Activated naive CD4-positive, alpha-beta T cell treated with anti-CD3 and anti-CD28 coated beads, Interleukin-2, amount 50 U/mL, for 24 hours (primary cell): ENCODE measurements around the gene HAT1.
"Not testable (repeated sequence)": the region's sequence is repeated elsewhere in the genome, so short reads cannot be mapped to it uniquely, and the experiment has no call there.

Source experiments
- H3K27ac Mint-ChIP-seq: one replicate; pipeline ENCODE4 v1.8.0; 2021; ENCODE audit warnings: mild to moderate bottlenecking, mixed read lengths
- H3K27me3 Mint-ChIP-seq: one replicate; pipeline ENCODE4 v1.8.0; 2021; ENCODE audit warnings: mixed read lengths
- H3K36me3 Mint-ChIP-seq: one replicate; pipeline ENCODE4 v1.8.0; 2021; ENCODE audit warnings: mixed read lengths
- H3K4me1 Mint-ChIP-seq: one replicate; pipeline ENCODE4 v1.8.0; 2021; ENCODE audit warnings: mixed read lengths
- H3K4me3 Mint-ChIP-seq: one replicate; pipeline ENCODE4 v1.8.0; 2021; ENCODE audit warnings: mild to moderate bottlenecking, mixed read lengths
- H3K9me3 Mint-ChIP-seq: one replicate; pipeline ENCODE4 v1.8.0; 2021; ENCODE audit warnings: mixed read lengths

The HAT1 gene

DNA sequence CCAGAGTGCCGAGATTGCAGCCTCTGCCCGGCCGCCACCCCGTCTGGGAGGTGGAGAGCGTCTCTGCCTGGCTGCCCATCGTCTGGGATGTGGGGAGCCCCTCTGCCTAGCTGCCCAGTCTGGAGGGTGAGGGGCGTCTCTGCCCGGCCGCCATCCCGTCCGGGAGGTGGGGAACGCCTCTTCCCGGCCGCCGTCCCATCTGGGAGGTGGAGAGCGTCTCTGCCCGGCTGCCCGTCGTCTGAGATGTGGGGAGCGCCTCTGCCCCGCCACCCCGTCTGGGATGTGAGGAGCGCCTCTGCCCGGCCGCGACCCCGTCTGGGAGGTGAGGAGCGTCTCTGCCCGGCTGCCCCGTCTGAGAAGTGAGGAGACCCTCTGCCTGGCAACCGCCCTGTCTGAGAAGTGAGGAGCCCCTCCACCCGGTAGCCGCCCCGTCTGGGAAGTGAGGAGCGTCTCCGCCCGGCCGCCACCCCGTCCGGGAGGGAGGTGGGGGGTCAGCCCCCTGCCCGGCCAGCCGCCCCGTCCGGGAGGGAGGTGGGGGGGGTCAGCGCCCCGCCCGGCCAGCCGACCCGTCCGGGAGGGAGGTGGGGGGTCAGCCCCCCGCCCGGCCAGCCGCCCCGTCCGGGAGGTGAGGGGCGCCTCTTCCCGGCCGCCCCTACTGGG, 22.5 kb upstream of the HAT1 start:
- not testable (repeated sequence) for H3K9me3 Mint-ChIP-seq, H3K4me1 Mint-ChIP-seq, H3K4me3 Mint-ChIP-seq, H3K27me3 Mint-ChIP-seq, H3K27ac Mint-ChIP-seq, H3K36me3 Mint-ChIP-seq

DNA sequence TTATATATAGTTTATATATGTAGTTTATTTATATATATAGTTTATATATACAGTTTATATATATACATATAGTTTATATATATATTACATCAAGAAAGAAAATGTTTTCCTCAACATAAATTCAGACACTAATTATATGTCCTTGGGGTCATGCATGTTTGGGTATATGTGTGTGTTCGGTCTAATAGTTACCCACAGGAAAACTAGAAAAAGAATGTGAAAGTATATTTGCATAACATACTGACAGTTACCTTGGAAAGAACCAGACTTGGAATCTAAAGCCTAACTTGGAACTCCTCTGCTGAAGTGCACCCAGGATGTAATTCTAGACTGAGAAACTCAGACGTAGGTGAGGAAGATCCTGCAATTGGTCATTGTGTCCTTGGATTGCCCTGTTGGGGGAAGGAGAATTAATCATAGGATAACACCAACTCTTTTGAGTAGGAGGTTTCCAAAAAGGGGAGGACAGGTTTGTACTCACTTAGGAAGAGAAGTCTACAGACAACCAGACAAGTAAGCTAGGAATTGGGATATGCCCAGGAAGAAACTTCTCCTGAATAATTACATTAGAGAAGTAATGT, 19.3 kb upstream of the HAT1 start:
- Mint-ChIP-seq H3K4me1 (no peaks in the 10 kb centered on the region), H3K9me3 (no peaks in the 10 kb centered on the region), H3K27me3 (peaks cover 1% of the 10 kb centered on the region), H3K4me3 (no peak overlapping the region), H3K27ac (no peak overlapping the region), H3K36me3 (peaks cover 1% of the 10 kb centered on the region)

DNA sequence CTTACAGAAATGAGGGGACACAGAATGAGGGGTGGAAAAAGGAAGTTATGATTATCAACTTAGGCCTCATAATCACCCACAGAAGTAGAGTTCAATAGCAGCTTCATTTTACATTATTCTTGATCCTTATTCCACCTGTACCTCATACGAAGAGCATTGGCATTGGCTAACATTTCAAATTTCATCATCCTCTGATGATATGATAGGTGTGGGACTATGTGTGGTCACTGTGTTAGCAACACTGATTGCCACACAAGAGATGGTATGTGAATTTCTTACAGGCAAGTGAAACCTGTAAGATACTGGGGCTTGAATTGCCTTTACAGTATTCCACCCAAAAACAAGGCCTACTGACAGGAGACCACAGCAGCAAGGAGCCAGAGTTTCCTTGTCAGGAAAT, 14.0 kb upstream of the HAT1 start:
- Mint-ChIP-seq H3K27me3 (peaks cover 1% of the 10 kb centered on the region), H3K36me3 (peaks cover 1% of the 10 kb centered on the region), H3K27ac (no peak overlapping the region), H3K9me3 (no peaks in the 10 kb centered on the region), H3K4me1 (no peaks in the 10 kb centered on the region), H3K4me3 (no peak overlapping the region)

DNA sequence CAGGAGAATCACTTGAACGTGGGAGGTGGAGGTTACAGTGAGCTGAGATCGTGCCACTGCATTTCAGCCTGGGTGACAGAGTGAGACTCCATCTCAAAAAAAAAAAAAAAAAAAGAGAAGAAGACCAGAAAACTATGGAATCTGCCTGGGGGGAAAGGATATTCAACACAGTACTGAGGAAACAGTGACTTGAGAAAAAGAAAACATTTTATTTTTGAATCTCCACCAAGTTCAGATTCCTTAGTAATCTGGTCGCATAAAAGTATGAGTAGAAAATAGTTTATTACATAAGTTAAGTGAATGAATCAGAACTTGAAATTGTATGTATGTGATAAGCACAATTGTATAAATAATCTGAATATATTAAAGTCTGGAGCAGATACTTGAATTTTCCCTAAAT, 13.0 kb upstream of the HAT1 start:
- H3K4me1 Mint-ChIP-seq, result no peaks in the 10 kb centered on the region
- H3K27ac Mint-ChIP-seq, result no peak overlapping the region
- no peak overlapping the region for H3K4me3 Mint-ChIP-seq
- H3K27me3 Mint-ChIP-seq, result peaks cover 1% of the 10 kb centered on the region
- no peaks in the 10 kb centered on the region for H3K9me3 Mint-ChIP-seq
- H3K36me3 Mint-ChIP-seq, result peaks cover 1% of the 10 kb centered on the region

DNA sequence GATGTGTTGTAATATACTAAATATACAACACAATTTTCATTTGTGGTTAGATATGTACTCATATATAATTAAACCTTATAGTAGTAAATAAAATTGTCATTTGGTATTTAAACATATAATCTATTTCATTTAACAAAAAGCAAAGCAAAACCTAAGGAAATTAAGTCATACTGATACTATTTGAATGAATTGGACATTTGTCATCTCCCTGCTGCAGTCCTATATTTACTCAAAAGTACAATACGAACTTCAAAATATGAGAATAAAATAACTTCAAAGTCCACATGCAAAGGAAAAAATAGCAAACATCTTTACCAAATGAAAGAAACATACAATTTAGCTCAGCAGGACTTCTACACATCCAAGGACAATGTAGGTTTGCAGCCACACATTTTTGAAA, 11.8 kb upstream of the HAT1 start:
- H3K36me3 Mint-ChIP-seq, result peaks cover 1% of the 10 kb centered on the region
- H3K27ac Mint-ChIP-seq, result no peak overlapping the region
- no peaks in the 10 kb centered on the region for H3K4me1 Mint-ChIP-seq
- H3K27me3 Mint-ChIP-seq, result no peaks in the 10 kb centered on the region
- H3K4me3 Mint-ChIP-seq, result no peak overlapping the region
- no peaks in the 10 kb centered on the region for H3K9me3 Mint-ChIP-seq

DNA sequence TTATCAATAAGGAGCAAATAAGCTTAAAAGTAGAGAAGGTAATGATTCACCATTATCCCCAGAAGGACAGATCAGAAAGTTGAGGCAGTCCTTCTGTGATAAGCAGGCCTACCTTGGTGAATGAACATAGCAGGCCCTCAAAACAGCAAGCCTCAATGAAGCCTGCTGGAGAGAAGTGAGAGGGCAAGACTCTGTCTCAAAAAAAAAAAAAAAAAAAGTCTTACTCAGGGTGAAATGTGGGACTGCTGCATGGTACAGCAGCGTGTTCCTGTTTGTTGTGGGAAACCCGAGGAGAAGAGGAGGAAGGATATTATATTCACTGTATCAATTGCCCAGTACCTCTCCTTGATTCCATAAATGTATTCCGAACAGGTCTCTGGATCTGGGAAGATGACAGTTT, 8.7 kb upstream of the HAT1 start:
- Mint-ChIP-seq H3K9me3 (no peaks in the 10 kb centered on the region), H3K36me3 (no peaks in the 10 kb centered on the region), H3K27ac (no peak overlapping the region), H3K4me1 (no peaks in the 10 kb centered on the region), H3K27me3 (no peaks in the 10 kb centered on the region), H3K4me3 (no peak overlapping the region)

DNA sequence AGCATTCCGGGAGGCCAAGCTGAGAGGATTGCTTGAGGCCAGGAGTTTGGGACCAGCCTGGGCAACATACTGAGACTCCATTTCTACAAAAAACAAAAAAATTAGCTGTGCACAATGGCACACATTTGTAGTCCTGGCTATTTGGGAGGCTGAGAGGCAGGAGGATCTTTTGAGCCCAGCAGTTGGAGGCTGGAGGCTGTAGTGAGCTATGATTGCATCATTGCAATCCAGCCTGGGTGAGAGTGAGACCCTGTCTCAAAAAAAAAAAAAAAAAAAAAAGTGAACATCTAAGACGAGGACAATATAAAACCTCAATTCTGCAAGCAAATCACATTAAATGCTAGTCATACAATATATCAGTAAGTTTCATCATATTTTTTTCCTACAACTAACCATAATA, 2.8 kb upstream of the HAT1 start:
- Mint-ChIP-seq H3K36me3 (no peaks in the 10 kb centered on the region), H3K4me1 (peaks cover 20% of the 10 kb centered on the region), H3K27me3 (no peaks in the 10 kb centered on the region), H3K9me3 (no peaks in the 10 kb centered on the region), H3K27ac (no peak overlapping the region), H3K4me3 (no peak overlapping the region)

DNA sequence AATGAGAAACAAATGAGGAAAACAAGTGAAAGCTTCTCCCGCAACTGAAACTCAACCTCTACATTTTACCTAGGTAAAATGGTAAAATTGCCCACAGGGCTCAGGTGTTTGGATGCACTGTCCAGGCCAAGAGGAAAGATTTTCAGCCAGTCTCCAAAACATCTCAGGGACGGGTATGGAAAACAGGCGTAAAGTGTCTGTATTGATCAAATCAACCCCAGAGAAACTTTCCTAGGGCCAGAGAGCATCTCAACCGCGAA, 361 bp upstream of the HAT1 start:
- H3K4me1 Mint-ChIP-seq, result peaks cover 38% of the 10 kb centered on the region
- peak overlapping the region; percentile 96 for H3K4me3 Mint-ChIP-seq
- peaks cover 7% of the 10 kb centered on the region for H3K36me3 Mint-ChIP-seq
- H3K27ac Mint-ChIP-seq, result peak overlapping the region; percentile 99
- no peaks in the 10 kb centered on the region for H3K27me3 Mint-ChIP-seq
- no peaks in the 10 kb centered on the region for H3K9me3 Mint-ChIP-seq

DNA sequence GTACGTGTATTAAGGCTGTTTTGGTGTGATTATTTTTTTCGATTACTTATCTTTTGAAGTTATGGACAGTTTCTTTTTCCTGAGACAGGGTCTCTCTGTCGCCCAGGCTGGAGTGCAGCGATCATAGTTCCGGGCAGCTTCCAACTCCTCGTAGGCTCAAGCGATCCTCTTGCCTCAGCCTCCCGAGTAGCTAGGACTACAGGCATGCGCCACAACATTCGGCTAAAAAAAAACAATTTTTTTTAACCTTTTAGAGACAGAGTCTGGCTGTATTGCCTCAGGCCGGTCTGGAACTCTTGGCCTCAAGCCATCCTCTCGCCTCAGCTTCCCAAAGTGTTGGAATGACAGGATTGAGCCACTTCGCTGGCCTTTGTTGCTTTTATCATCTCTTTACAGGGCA, 945 bp downstream of the HAT1 start:
- peaks cover 46% of the 10 kb centered on the region for H3K4me1 Mint-ChIP-seq
- H3K9me3 Mint-ChIP-seq, result no peaks in the 10 kb centered on the region
- H3K36me3 Mint-ChIP-seq, result peaks cover 7% of the 10 kb centered on the region
- no peaks in the 10 kb centered on the region for H3K27me3 Mint-ChIP-seq
- peak overlapping the region; percentile 99 for H3K27ac Mint-ChIP-seq
- peak overlapping the region; percentile 96 for H3K4me3 Mint-ChIP-seq

DNA sequence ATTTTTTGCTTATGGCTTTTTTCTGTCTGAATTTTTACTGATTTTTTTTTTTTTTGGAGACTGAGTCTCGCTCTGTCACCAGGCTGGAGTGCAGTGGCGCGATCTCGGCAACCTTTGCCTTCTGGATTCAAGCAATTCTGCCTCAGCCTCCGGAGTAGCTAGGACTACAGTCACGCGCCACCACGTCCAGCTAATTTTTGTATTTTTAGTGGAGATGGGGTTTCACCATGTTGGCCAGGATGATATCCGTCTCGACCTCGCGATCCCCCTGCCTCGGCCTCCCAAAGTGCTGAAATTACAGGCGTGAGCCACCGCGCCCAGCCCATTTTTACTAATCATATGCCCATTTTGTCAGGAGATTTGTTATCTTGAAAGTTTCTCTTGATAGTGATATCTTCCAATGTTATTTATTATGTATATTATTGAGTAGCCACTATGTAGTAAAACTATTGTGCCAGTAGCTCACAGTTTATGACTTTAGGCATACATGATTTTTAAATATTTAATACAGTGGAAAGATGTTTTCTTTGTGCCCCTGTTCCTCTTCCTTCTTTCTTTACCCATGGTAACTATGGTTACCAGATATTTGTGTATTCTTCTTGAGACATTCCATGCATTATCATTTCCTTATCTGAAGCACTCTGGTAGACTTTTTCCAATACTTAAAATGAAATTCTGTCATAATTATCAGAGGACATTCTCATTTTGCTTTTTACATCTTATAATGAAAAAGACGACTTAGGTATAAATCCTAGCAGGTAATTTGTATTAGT, 2.1 kb downstream of the HAT1 start:
- no peaks in the 10 kb centered on the region for H3K27me3 Mint-ChIP-seq
- H3K4me1 Mint-ChIP-seq, result peaks cover 58% of the 10 kb centered on the region
- H3K4me3 Mint-ChIP-seq, result peak overlapping the region; percentile 96
- H3K27ac Mint-ChIP-seq, result peak overlapping the region; percentile 47
- peaks cover 12% of the 10 kb centered on the region for H3K36me3 Mint-ChIP-seq
- H3K9me3 Mint-ChIP-seq, result no peaks in the 10 kb centered on the region

DNA sequence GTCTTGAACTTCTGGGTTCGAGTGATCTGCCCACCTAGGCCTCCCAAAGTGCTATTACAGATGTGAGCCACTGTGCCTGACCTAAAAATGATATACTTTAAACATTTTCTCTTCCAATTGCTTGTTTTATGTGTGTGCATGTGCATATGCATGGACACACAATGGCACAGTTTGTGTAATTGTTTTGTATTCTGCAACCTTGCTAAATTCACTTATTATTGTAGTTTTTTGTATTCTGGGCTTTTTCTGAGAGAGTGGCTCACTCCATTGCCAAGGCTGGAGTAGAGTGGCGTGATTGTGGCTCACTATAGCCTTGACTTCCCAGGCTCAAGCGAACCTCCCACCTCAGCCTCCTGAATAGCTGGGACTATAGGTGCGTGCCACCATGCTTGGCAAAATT, 8.1 kb downstream of the HAT1 start:
- Mint-ChIP-seq H3K36me3 (peaks cover 30% of the 10 kb centered on the region), H3K27ac (no peak overlapping the region), H3K4me3 (peak overlapping the region; percentile 15), H3K9me3 (no peaks in the 10 kb centered on the region), H3K4me1 (peaks cover 67% of the 10 kb centered on the region), H3K27me3 (no peaks in the 10 kb centered on the region)

DNA sequence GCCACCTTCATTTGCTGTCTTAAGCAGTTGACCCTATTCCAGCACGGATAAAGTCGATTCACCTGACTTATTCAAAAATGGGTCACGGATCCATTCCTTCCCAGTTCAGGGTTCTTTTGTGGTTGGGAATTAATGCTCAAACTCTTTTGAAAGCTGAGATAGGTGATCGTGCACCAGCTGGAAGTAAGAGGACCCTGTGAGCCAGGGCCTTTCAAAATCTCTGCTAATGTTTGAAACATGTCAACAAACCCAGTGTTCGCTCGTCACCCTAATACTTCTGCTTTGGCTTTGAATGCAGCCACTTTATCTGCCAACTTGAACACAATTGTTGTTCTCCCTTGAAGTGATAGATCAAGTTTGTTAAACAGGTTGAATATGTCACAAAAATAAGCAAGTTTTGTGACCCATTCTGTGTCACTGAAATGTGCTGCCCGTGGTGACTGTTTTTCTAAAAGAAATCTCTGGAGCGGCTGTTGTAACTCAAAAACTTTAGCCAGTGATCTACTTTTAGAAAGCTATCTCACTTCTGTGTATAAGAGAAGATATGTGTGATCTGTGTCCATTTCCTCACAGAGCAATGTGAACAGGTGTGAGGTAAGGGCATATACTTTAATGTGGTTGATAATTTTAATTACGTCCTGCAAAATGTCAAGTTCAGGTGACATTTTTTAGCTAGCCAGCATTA, 16.9 kb downstream of the HAT1 start:
- Mint-ChIP-seq H3K4me3 (no peak overlapping the region), H3K4me1 (peaks cover 48% of the 10 kb centered on the region), H3K36me3 (peaks cover 12% of the 10 kb centered on the region), H3K9me3 (no peaks in the 10 kb centered on the region), H3K27ac (no peak overlapping the region), H3K27me3 (no peaks in the 10 kb centered on the region)

DNA sequence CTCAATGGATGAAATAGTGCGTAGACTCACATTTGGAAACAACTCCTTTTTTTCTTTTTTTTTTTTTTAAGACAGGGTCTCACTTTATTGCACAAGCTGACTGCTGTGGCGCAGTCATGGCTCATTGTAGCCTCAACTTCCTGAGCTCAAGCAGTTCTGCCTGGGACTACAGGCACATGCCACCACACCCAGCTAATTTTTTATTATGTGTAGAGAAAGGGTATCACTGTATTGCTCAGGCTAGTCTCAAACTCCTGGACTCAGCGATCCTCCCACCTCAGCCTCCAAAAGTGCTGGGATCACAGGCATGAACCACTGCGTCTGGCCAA, 17.4 kb downstream of the HAT1 start:
- Mint-ChIP-seq H3K27ac (no peak overlapping the region), H3K4me1 (peaks cover 50% of the 10 kb centered on the region), H3K9me3 (no peaks in the 10 kb centered on the region), H3K36me3 (peaks cover 10% of the 10 kb centered on the region), H3K4me3 (no peak overlapping the region), H3K27me3 (no peaks in the 10 kb centered on the region)

DNA sequence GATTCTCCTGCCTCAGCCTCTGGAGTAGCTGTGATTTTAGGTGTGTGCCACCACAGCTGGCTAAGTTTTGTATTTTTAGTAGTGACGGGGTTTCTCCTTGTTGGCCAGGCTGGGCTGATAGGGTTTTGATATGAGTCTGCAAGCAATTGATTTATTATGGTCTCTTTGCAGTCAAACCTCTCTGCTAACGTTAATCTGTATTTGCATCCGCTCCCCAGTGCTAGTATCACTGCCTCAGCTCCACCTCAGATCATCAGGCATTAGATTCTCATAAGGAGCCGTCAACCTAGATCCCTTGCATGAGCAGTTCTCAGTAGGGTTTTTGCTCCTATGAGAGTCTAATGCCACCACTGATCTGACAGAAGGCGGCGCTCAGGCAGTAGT, 19.0 kb downstream of the HAT1 start:
- Mint-ChIP-seq H3K4me3 (no peak overlapping the region), H3K4me1 (peaks cover 47% of the 10 kb centered on the region), H3K9me3 (no peaks in the 10 kb centered on the region), H3K27ac (no peak overlapping the region), H3K27me3 (no peaks in the 10 kb centered on the region), H3K36me3 (peaks cover 8% of the 10 kb centered on the region)

DNA sequence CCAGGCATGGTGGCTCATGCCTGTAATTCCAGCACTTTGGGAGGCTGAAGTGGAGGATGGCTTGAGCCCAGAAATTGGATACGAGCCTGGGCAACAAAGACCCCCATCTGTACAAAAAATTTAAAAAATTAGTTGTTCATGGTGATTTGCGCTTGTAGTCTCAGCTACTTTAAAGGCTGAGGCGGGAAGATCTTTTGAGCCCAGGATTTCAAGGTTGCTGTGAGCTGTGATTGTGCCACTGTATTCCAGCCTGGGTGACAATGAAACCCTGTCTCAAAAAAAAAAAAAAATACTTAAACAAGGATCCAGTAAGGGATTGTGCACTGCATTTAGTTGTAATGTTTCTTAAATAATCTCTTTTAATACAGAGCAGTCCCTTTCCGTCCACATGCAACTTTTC, 21.6 kb downstream of the HAT1 start:
- H3K36me3 Mint-ChIP-seq, result peaks cover 12% of the 10 kb centered on the region
- H3K4me3 Mint-ChIP-seq, result no peak overlapping the region
- no peaks in the 10 kb centered on the region for H3K9me3 Mint-ChIP-seq
- H3K27me3 Mint-ChIP-seq, result no peaks in the 10 kb centered on the region
- H3K27ac Mint-ChIP-seq, result no peak overlapping the region
- H3K4me1 Mint-ChIP-seq, result peaks cover 34% of the 10 kb centered on the region

DNA sequence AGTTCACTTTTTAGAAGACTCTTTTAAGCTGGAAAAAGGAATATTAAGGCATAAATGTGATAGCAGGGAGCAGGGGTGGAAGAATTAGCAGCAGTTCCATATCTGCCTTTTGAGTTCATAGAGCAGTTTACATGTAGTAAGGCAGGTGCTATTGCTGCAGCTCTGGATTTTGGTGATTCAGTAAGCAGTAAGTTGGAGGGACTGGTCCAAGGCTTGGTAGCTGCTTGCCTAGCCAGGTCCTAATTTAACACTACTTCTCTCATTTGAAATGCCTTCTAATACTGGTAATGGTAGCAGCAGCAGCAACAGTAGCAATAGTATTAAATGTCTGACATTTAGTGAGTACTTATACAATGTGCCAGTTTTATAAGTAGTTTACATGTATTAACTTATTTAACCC, 30.0 kb downstream of the HAT1 start:
- Mint-ChIP-seq H3K9me3 (no peaks in the 10 kb centered on the region), H3K27ac (no peak overlapping the region), H3K27me3 (no peaks in the 10 kb centered on the region)

More for the DNA sequence above, 30.0 kb downstream of the HAT1 start:
- Mint-ChIP-seq H3K4me1 (peaks cover 20% of the 10 kb centered on the region), H3K4me3 (no peak overlapping the region), H3K36me3 (peaks cover 15% of the 10 kb centered on the region)
